GM23338 (cell line): Measurements from ENCODE around the gene SHB. TPM values are rescaled to one million over a fixed set of nuclear protein-coding genes. Genes with fewer than 3 reads are reported as not detected.
A peak's percentile ranks its signal among the peaks of the same experiment; 100 is the strongest.

Experiments used
- ATAC-seq: fragments of 200-7000 bp; cut with Tn5 transposase; 3 replicates; pipeline ENCODE4 v1.9.1; 2020
- DNase-seq: peaks from one replicate; pipeline ENCODE4 v3.0.0-alpha.2; 2015; ENCODE audit warnings: low spot score
- H2AFZ ChIP-seq: fragments of 200-600 bp; sonication (generic); 2 replicates; pipeline ENCODE4 v1.8.0; 2016; ENCODE audit warnings: antibody characterized with exemption, mild to moderate bottlenecking, moderate library complexity
- H3F3A ChIP-seq: fragments of 200-600 bp; sonication (generic); replicated peaks from 2 replicates; pipeline ENCODE4 v1.8.0; 2017; ENCODE audit warnings: antibody characterized with exemption, mixed run types, low read depth
- H3K27ac ChIP-seq: fragments of 200-600 bp; sonication (generic); 2 replicates; pipeline ENCODE4 v1.6.1; 2016; ENCODE audit warnings: low read depth
- H3K27me3 ChIP-seq: fragments of 200-600 bp; sonication (generic); 2 replicates; pipeline ENCODE4 v1.8.0; 2016; ENCODE audit warnings: mild to moderate bottlenecking, mixed run types, moderate library complexity; ENCODE audit not compliant: insufficient read depth
- H3K36me3 ChIP-seq: fragments of 200-600 bp; sonication (generic); 2 replicates; pipeline ENCODE4 v1.8.0; 2016; ENCODE audit warnings: mild to moderate bottlenecking; ENCODE audit not compliant: insufficient read depth
- H3K4me1 ChIP-seq: fragments of 200-600 bp; sonication (generic); 2 replicates; pipeline ENCODE4 v1.8.0; 2016; ENCODE audit warnings: mild to moderate bottlenecking, moderate library complexity; ENCODE audit not compliant: insufficient read depth
- H3K4me2 ChIP-seq: fragments of 200-600 bp; sonication (generic); 2 replicates; pipeline ENCODE4 v1.7.1; 2017; ENCODE audit warnings: mixed run types
- H3K4me3 ChIP-seq: fragments of 200-600 bp; sonication (generic); 2 replicates; pipeline ENCODE4 v1.6.1; 2016; ENCODE audit warnings: mixed run types
- H3K79me2 ChIP-seq: fragments of 200-600 bp; sonication (generic); replicated peaks from 2 replicates; pipeline ENCODE4 v1.8.0; 2017; ENCODE audit warnings: mild to moderate bottlenecking; ENCODE audit not compliant: insufficient read depth
- H3K9me2 ChIP-seq: fragments of 200-600 bp; sonication (generic); 2 replicates; pipeline ENCODE4 v1.8.0; 2017; ENCODE audit not compliant: insufficient read depth
- H4K20me1 ChIP-seq: fragments of 200-600 bp; sonication (generic); replicated peaks from 2 replicates; pipeline ENCODE4 v1.8.0; 2017; ENCODE audit warnings: mild to moderate bottlenecking; ENCODE audit not compliant: insufficient read depth
- H3K27ac Mint-ChIP-seq: 2 replicates; pipeline ENCODE4 v1.8.0; 2020; ENCODE audit warnings: inconsistent platforms, mild to moderate bottlenecking, moderate library complexity, mixed read lengths
- H3K27me3 Mint-ChIP-seq: 3 replicates; pipeline ENCODE4 v1.8.0; 2022; ENCODE audit warnings: low read depth, mild to moderate bottlenecking, moderate library complexity, mixed read lengths, inconsistent platforms; ENCODE audit not compliant: insufficient read depth, poor library complexity
- H3K36me3 Mint-ChIP-seq: 3 replicates; pipeline ENCODE4 v1.8.0; 2021; ENCODE audit warnings: low read depth, mild to moderate bottlenecking, inconsistent platforms, moderate library complexity, mixed read lengths
- H3K4me1 Mint-ChIP-seq: 3 replicates; pipeline ENCODE4 v1.8.0; 2020; ENCODE audit warnings: mild to moderate bottlenecking, inconsistent platforms, mixed read lengths
- H3K4me3 Mint-ChIP-seq: 3 replicates; pipeline ENCODE4 v1.8.0; 2021; ENCODE audit warnings: moderate library complexity, mild to moderate bottlenecking, inconsistent platforms, mixed read lengths
- H3K9me3 Mint-ChIP-seq: 3 replicates; pipeline ENCODE4 v1.8.0; 2020; ENCODE audit warnings: moderate library complexity, mild to moderate bottlenecking, inconsistent platforms, mixed read lengths
- EZH2 ChIP-seq: fragments of 200-600 bp; sonication (generic); IDR thresholded peaks from one replicate; pipeline ENCODE4 v1.8.0; 2017; ENCODE audit warnings: antibody characterized with exemption, mild to moderate bottlenecking, low read depth; ENCODE audit not compliant: unreplicated experiment
- NANOG ChIP-seq: IDR thresholded peaks from 2 replicates; pipeline ENCODE4 v1.6.1; 2016; ENCODE audit warnings: antibody characterized with exemption, borderline replicate concordance
- POLR2AphosphoS5 ChIP-seq: IDR thresholded peaks from 2 replicates; pipeline ENCODE4 v1.6.1; 2016; ENCODE audit warnings: antibody characterized with exemption, low read depth
- ZNF114 ChIP-seq: fragments of 250-450 bp; sonication (Bioruptor Pico); IDR thresholded peaks from 2 replicates; pipeline ENCODE4 v1.5.0; 2020; ENCODE audit warnings: mild to moderate bottlenecking, moderate library complexity
- ZNF331 ChIP-seq: fragments of 250-450 bp; sonication (Bioruptor Pico); IDR thresholded peaks from 2 replicates; pipeline ENCODE4 v1.5.0; 2020; ENCODE audit warnings: low read depth, mild to moderate bottlenecking, moderate library complexity
- polyA plus RNA-seq: library from polyadenylated mRNA; unstranded; fragments of >200 nt; fragmentation: Nextera tagmentation; extraction: Ambion mirVana; gene quantifications from 2 replicates; pipeline ENCODE4 v1.2.1, GENCODE V29; 2016
- total RNA-seq: library from RNA; depleted of rRNA; stranded (reverse); fragments of >200 nt; shearing (Covaris generic); gene quantifications from 2 replicates; pipeline ENCODE4 v1.2.3, GENCODE V29; 2014
- TF ChIP-seq, protein P1 (sequence below): fragments of 250-450 bp; sonication (Bioruptor Pico); IDR thresholded peaks from 2 replicates; pipeline ENCODE4 v1.5.0; 2020; ENCODE audit warnings: mild to moderate bottlenecking, moderate library complexity
- TF ChIP-seq, protein P2 (sequence below), 2 experiments: fragments of 200-600 bp in 1 of 2; sonication (generic) in 1 of 2; conservative IDR thresholded peaks; 2 replicates each; pipeline versions ENCODE4 v1.5.1 to v1.6.1; 2016 to 2017; ENCODE audit warnings: antibody characterized with exemption in 2 of 2, low read depth in 2 of 2, mild to moderate bottlenecking in 2 of 2, moderate library complexity in 1 of 2

SHB gene
- total and polyA plus RNA-seq, 2 experiments from 2014 or later, result 1.5 to 14.0 TPM

DNA sequence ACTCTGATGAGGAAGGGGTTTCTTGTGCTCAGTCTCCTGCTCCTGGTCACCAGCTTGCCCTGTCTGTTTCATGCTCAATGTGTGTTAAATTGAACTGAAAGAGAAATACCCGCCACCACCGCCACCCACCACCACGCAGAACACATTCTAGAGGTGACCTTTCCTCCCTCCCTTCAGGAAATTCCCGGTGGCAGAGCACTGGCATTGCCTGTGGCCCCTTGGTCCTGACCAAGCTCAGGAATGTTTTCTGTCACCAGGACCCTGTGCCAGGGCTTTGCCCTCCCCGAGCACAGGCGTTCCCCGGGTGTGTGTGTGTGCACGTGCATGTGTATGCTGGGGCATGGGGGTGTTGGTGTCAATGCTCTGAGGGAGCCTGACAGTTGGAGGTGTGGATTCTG lies 154.9 kb downstream of the SHB start (continued):
- TF ChIP-seq, protein P1, sequence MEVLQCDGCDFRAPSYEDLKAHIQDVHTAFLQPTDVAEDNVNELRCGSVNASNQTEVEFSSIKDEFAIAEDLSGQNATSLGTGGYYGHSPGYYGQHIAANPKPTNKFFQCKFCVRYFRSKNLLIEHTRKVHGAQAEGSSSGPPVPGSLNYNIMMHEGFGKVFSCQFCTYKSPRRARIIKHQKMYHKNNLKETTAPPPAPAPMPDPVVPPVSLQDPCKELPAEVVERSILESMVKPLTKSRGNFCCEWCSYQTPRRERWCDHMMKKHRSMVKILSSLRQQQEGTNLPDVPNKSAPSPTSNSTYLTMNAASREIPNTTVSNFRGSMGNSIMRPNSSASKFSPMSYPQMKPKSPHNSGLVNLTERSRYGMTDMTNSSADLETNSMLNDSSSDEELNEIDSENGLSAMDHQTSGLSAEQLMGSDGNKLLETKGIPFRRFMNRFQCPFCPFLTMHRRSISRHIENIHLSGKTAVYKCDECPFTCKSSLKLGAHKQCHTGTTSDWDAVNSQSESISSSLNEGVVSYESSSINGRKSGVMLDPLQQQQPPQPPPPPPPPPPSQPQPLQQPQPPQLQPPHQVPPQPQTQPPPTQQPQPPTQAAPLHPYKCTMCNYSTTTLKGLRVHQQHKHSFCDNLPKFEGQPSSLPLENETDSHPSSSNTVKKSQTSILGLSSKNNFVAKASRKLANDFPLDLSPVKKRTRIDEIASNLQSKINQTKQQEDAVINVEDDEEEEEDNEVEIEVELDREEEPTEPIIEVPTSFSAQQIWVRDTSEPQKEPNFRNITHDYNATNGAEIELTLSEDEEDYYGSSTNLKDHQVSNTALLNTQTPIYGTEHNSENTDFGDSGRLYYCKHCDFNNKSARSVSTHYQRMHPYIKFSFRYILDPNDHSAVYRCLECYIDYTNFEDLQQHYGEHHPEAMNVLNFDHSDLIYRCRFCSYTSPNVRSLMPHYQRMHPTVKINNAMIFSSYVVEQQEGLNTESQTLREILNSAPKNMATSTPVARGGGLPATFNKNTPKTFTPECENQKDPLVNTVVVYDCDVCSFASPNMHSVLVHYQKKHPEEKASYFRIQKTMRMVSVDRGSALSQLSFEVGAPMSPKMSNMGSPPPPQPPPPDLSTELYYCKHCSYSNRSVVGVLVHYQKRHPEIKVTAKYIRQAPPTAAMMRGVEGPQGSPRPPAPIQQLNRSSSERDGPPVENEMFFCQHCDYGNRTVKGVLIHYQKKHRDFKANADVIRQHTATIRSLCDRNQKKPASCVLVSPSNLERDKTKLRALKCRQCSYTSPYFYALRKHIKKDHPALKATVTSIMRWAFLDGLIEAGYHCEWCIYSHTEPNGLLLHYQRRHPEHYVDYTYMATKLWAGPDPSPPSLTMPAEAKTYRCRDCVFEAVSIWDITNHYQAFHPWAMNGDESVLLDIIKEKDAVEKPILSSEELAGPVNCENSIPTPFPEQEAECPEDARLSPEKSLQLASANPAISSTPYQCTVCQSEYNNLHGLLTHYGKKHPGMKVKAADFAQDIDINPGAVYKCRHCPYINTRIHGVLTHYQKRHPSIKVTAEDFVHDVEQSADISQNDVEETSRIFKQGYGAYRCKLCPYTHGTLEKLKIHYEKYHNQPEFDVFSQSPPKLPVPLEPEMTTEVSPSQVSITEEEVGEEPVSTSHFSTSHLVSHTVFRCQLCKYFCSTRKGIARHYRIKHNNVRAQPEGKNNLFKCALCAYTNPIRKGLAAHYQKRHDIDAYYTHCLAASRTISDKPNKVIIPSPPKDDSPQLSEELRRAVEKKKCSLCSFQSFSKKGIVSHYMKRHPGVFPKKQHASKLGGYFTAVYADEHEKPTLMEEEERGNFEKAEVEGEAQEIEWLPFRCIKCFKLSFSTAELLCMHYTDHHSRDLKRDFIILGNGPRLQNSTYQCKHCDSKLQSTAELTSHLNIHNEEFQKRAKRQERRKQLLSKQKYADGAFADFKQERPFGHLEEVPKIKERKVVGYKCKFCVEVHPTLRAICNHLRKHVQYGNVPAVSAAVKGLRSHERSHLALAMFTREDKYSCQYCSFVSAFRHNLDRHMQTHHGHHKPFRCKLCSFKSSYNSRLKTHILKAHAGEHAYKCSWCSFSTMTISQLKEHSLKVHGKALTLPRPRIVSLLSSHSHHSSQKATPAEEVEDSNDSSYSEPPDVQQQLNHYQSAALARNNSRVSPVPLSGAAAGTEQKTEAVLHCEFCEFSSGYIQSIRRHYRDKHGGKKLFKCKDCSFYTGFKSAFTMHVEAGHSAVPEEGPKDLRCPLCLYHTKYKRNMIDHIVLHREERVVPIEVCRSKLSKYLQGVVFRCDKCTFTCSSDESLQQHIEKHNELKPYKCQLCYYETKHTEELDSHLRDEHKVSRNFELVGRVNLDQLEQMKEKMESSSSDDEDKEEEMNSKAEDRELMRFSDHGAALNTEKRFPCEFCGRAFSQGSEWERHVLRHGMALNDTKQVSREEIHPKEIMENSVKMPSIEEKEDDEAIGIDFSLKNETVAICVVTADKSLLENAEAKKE, result no peak
- no peak for TF ChIP-seq ZNF114
- TF ChIP-seq, protein P2, sequence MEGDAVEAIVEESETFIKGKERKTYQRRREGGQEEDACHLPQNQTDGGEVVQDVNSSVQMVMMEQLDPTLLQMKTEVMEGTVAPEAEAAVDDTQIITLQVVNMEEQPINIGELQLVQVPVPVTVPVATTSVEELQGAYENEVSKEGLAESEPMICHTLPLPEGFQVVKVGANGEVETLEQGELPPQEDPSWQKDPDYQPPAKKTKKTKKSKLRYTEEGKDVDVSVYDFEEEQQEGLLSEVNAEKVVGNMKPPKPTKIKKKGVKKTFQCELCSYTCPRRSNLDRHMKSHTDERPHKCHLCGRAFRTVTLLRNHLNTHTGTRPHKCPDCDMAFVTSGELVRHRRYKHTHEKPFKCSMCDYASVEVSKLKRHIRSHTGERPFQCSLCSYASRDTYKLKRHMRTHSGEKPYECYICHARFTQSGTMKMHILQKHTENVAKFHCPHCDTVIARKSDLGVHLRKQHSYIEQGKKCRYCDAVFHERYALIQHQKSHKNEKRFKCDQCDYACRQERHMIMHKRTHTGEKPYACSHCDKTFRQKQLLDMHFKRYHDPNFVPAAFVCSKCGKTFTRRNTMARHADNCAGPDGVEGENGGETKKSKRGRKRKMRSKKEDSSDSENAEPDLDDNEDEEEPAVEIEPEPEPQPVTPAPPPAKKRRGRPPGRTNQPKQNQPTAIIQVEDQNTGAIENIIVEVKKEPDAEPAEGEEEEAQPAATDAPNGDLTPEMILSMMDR (conservative IDR thresholded peaks at IDR 0.05; ENCODE audit: low read depth in 2 of 2), result no peak
- TF ChIP-seq EZH2, result no peak
- no peak for TF ChIP-seq ZNF331 (CRISPR knock-in tag)
- TF ChIP-seq NANOG, result no peak

DNA sequence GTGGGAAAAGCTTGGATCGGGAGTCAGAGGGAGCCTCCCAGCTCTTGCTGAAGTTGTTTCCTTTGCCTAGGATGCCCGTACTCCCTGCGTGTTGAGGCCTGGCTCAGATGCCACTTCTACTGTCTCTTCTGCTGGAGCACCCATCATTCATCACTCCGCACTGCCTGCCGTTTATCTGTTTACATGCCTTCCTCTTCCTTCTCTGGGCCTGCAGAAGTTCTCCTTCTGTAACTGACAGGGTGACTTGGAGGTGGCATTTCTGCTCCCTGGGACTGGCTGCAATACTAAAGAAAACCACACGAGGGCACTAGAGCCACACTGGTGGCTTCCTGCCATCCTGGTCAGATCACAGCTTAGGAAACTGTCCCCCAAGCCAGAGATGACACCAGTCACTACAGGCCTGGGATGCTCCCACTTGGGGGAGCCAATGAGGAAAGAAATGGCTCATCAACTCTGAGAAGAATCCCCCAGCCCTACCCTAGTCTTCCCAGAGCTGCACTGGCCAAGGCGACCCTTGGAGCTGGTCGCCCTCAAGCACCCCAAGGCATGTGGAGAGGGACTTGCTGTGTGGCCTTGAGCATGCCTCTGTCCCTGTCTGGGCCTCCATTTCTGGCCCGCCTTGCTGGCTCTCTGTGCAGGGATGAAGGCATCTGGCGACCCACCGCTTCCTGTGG lies 155.4 kb downstream of the SHB start:
- DNase-seq (peak; percentile 91), ATAC-seq (peak; percentile 92)
- no peaks in the 10 kb centered on the region for H3K79me2 ChIP-seq
- no peak overlapping the region for H3K4me3 ChIP-seq
- H3F3A ChIP-seq, result no peaks in the 10 kb centered on the region
- Mint-ChIP-seq H3K27ac (no peak overlapping the region), H3K27me3 (peaks cover 12% of the 10 kb centered on the region), H3K36me3 (no peaks in the 10 kb centered on the region; the same call in 2 of the 3 replicates), H3K4me1 (peaks cover 5% of the 10 kb centered on the region; the same call in 2 of the 3 replicates), H3K9me3 (no peaks in the 10 kb centered on the region), H3K4me3 (no peak overlapping the region)
- H4K20me1 ChIP-seq, result no peaks in the 10 kb centered on the region
- no peaks in the 10 kb centered on the region for H3K36me3 ChIP-seq
- H3K9me2 ChIP-seq, result no peaks in the 10 kb centered on the region
- no peak overlapping the region for H3K27ac ChIP-seq
- no peak overlapping the region for H2AFZ ChIP-seq
- no peaks in the 10 kb centered on the region for H3K4me1 ChIP-seq
- H3K4me2 ChIP-seq, result no peak overlapping the region
- no peaks in the 10 kb centered on the region for H3K27me3 ChIP-seq
- TF ChIP-seq, protein P2 (conservative IDR thresholded peaks at IDR 0.05; ENCODE audit: low read depth in 2 of 2), result peak; percentile 96 to 98
- TF ChIP-seq ZNF114 (no peak), POLR2AphosphoS5 (no peak), ZNF331 (CRISPR knock-in tag) (no peak), NANOG (no peak)
